Dermis microvascular lymphatic vessel endothelial cell (primary cell): Measurements from ENCODE around the gene SETBP1. TPM values are rescaled to one million over a fixed set of nuclear protein-coding genes. Genes with fewer than 3 reads are reported as not detected.

Experiments
- DNase-seq, 2 donors: peaks; one replicate each; pipeline versions ENCODE4 v3.0.0 to v3.0.0-alpha.2; 2010; ENCODE audit warnings: low read depth in 2 of 2
- total RNA-seq: library from RNA; depleted of rRNA; stranded (reverse); fragments of >200 nt; gene quantifications from 2 replicates; pipeline ENCODE4 v1.2.1, GENCODE V29; 2014

SETBP1 gene
- total RNA-seq, 1 donor from 2014 or later, result 2.3 TPM

GRCh38 chr18:44731530-44732237 lies 51.0 kb downstream of the SETBP1 start:
- DNase-seq, result no peak

- DNase-seq, result no peak
Measured at GRCh38 chr18:44732238-44732563, 51.5 kb downstream of the SETBP1 start.

GRCh38 chr18:44732599-44732998 lies 51.9 kb downstream of the SETBP1 start:
- DNase-seq, result no peak

- no peak for DNase-seq
Measured at GRCh38 chr18:44733069-44733753, 52.5 kb downstream of the SETBP1 start.

GRCh38 chr18:44733754-44734465 lies 53.2 kb downstream of the SETBP1 start:
- no peak for DNase-seq

- no peak for DNase-seq
Measured at GRCh38 chr18:44735096-44735495, 54.4 kb downstream of the SETBP1 start.

- no peak for DNase-seq
Measured at GRCh38 chr18:44736664-44737380, 56.1 kb downstream of the SETBP1 start.

GRCh38 chr18:44737623-44738022 lies 56.9 kb downstream of the SETBP1 start:
- no peak for DNase-seq

- DNase-seq, result no peak
Measured at GRCh38 chr18:44740000-44740399, 59.3 kb downstream of the SETBP1 start.

- DNase-seq, result no peak
Measured at GRCh38 chr18:44741085-44741484, 60.4 kb downstream of the SETBP1 start.

- DNase-seq, result no peak
Measured at GRCh38 chr18:44741511-44741910, 60.8 kb downstream of the SETBP1 start.

GRCh38 chr18:44742126-44742525 lies 61.4 kb downstream of the SETBP1 start:
- no peak for DNase-seq

GRCh38 chr18:44742718-44743311 lies 62.1 kb downstream of the SETBP1 start:
- no peak for DNase-seq

- no peak for DNase-seq
Measured at GRCh38 chr18:44743631-44744030, 62.9 kb downstream of the SETBP1 start.

- no peak for DNase-seq
Measured at GRCh38 chr18:44744161-44745121, 63.8 kb downstream of the SETBP1 start.

- no peak for DNase-seq
Measured at GRCh38 chr18:44747157-44747556, 66.5 kb downstream of the SETBP1 start.

GRCh38 chr18:44748582-44748981 lies 67.9 kb downstream of the SETBP1 start:
- no peak for DNase-seq

GRCh38 chr18:44750774-44751173 lies 70.1 kb downstream of the SETBP1 start:
- DNase-seq, result no peak

- no peak for DNase-seq
Measured at GRCh38 chr18:44754567-44754966, 73.9 kb downstream of the SETBP1 start.

GRCh38 chr18:44758861-44759631 lies 78.4 kb downstream of the SETBP1 start:
- DNase-seq, result no peak
